GF-D8 (cell line): ENCODE measurements around the gene TMEM240.
"Not testable (repeated sequence)": the region's sequence is repeated elsewhere in the genome, so short reads cannot be mapped to it uniquely, and the experiment has no call there.

Experiments
- DNase-seq: peaks from one replicate; lab custom pipeline; 2025; lab: John Stamatoyannopoulos, UW

Gene TMEM240

GRCh38 chr1:1557688-1558087 lies 17.3 kb upstream of the TMEM240 start:
- not testable (repeated sequence) for DNase-seq

- not testable (repeated sequence) for DNase-seq
Measured at GRCh38 chr1:1556961-1557360, 16.5 kb upstream of the TMEM240 start.

DNA sequence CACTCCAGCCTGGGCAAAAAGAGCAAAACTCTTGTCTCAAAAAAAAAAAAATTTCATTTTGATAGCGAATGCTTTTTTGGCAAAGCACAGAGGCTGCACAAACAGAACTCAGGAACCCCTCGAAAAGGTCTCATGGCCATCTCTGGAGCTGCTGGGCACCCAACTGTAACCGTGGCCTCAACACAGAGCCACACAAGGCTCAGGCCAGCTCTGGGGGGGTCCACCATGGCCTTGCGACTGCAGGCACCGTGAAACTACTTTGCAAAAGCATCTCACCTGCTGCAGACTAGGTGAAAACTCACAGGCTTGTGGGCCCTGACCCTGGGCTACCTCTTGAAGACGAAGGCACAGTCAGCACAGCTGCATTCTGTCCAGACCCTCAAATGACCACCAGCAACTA lies 16.1 kb upstream of the TMEM240 start:
- DNase-seq, result no peak

- no peak for DNase-seq
Measured at GRCh38 chr1:1554926-1555915, 14.8 kb upstream of the TMEM240 start.

DNA sequence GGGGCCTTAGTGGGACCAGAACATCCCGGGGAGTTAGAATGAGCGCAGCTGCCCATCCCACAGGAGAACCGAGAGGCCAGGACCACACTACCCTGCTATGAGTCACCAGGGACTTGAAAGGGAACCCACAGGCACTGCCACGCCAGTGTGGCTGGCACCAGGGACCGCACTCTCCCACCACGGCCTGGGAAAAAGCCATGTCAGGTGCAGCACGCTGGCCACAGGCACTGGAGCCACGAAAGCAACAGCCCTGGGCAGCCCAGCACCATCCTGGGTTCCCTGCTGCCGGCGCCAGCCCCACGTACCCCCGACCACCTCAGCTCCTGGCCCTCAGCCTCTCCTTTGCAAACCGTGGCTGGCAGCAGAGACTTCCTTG lies 14.1 kb upstream of the TMEM240 start:
- DNase-seq, result no peak

DNA sequence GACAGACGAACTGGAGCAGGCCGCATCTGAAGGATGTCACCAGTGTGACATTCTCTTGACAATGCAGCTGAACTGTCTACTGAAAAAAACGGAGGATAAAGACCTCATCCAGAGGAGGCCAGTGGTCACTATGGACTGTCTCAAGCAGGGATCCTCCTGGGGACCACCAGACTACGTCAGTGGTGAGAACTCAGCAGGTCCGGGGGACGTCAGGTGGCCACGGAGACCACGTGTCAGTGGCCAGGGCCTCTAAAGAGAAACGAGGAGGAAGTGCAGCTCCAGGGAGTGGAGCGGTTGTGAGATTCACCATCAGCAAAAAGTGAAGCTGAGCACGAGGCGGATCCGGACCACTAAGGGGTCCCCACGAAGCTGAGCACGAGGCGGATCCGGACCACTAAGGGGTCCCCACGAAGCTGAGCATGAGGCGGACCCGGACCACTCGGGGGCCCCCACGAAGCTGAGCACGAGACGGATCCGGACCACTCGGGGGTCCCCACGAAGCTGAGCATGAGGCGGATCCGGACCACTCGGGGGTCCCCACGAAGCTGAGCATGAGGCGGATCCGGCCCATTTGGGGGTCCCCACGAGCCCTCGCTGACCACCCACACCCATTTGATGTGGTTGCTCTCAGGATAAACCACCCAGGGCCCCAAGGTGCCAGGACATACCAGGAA lies 13.5 kb upstream of the TMEM240 start:
- no peak for DNase-seq

GRCh38 chr1:1552263-1552639 lies 11.8 kb upstream of the TMEM240 start:
- DNase-seq, result no peak

- no peak for DNase-seq
Measured at GRCh38 chr1:1551524-1552262, 11.3 kb upstream of the TMEM240 start.

DNA sequence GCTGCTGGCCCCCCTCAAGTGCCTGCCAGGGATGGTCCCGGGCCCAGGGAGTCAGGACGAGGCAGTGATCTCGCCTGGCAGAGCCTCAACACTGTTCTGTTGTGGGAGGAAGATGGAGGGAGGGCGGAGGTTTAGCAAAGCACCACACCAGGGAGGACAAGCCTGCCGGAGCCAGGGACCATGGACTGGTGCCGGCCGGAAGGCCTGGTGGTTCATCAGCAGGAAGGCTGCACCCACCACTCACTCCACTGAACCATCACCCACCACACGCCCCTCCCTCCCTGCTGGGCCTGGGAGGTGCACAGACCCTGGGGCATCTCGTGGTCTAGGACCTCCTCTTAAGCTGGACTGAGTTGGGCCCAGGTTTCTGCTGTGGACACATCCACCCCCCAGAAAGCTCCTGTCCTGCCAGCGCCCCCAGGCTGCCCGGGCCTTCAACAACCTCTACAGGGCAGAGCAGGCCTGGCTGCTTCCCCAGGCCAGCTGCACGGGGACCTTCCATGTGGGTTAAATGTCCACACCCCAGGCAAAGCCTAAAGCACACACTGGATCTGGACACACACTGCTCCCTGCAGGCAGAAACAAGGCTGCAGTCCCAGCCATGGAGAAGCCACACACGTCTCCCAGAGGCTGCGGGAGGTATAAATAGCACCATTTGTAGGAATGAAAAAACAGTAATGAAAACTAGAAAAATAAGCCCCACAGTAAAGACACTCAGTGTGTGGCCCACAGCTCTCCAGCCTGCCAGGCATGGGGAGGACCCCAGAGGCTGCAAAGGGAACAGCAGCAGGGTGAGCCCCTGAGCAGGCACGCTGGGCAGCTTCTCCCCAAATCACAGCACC lies 10.4 kb upstream of the TMEM240 start:
- DNase-seq, result no peak

DNA sequence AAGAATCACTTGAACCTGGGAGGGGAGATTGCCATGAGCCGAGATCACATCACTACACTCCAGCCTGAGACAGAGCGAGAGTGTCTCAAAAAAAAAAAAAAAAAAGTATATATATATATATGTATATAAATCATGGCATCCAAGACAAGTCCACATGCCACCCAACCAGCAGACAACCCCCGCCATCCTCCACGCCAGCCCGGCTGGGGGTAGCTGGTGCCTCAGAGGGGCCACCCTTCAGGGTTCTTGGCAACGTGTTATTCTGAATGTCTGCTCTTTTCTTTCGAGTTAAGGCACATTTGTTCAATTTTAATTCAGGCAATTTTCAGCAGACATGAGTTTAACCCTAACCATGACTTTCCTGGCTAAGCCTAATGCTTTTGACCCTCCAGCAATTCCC lies 9.7 kb upstream of the TMEM240 start:
- DNase-seq, result no peak

- DNase-seq, result no peak
Measured at GRCh38 chr1:1548591-1548990, 8.2 kb upstream of the TMEM240 start.

- DNase-seq, result no peak
Measured at GRCh38 chr1:1547476-1547875, 7.1 kb upstream of the TMEM240 start.

DNA sequence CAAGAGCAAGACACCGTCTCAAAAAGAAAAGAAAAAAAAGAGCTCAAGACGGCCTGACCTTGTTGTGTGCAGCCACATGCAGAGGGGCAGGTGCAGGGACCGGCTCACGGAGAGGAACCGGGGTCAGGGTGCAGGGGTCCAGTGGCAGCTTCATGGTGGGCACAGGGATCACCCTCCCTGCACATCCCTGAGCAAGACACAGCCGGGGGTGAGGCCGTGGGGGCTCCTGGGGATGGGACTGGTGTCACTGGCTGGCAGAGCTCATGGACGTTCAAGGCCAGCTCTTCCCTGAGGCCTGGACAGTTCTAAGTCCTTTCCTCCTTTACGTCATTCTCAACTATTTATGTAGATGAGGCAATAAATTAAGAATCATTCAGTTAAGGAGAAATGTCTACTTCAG lies 6.6 kb upstream of the TMEM240 start:
- no peak for DNase-seq

GRCh38 chr1:1545946-1546737 lies 5.7 kb upstream of the TMEM240 start:
- DNase-seq, result no peak

- DNase-seq, result no peak
Measured at GRCh38 chr1:1544544-1544943, 4.1 kb upstream of the TMEM240 start.

DNA sequence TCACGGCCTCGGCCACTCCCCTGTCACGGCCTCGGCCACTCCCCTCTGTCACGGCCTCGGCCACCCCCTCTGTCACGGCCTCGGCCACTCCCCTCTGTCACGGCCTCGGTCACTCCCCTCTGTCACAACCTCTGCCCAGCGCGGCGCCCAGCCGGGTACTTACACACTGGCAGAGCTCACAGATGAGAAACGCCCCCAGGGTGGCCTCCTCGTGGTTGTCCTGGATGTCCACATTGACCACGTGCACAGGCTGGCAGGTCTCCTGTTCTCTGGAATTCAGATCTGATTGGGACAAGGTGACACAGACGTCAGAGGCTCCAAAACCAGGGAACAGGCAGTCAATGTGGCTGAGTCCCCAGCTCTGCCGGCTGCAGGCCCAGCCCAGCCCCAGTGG lies 3.3 kb upstream of the TMEM240 start:
- DNase-seq, result no peak

DNA sequence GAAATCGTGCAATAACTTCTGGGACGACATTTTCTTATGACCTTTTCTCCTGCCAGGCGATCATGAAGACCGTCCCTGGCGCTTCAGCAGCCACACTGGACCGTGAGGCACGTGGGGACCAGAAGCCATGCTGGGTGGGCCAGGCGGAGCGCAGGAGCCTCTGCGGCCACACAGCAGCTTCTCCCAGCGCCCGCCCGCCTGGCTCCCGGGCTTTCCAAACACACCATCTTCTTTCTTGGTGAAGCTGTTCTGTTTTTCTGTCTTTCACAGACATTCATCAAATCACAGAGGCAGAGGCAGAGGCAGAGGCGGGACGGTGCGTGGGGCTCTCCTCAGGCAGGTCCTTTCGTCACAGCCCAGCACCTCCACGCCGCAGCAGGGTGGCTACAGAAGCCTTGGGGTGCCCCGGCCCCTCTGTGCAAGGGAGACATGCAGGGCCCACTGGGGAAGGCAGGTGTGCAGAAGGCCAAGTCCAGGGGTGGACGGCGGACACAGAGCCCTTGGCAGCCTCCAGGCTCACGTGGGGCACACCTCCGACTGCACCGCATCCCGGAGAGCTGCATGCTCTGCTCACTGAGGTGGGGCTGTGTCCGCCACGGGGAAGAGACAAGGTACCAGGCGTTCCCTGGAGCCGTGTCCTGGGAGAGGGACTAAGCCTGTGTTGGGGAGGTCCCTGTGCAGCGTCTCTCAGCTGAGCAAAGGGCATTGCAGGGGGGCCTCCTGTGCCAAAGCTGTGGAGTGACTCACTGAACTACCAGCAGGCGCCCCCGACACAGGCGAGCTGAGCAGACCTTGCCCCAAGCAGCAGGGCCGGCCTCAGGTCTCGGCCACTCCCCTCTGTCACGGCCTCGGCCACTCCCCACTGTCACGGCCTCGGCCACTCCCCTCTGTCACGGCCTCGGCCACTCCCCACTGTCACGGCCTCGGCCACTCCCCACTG lies 2.6 kb upstream of the TMEM240 start:
- DNase-seq, result no peak

DNA sequence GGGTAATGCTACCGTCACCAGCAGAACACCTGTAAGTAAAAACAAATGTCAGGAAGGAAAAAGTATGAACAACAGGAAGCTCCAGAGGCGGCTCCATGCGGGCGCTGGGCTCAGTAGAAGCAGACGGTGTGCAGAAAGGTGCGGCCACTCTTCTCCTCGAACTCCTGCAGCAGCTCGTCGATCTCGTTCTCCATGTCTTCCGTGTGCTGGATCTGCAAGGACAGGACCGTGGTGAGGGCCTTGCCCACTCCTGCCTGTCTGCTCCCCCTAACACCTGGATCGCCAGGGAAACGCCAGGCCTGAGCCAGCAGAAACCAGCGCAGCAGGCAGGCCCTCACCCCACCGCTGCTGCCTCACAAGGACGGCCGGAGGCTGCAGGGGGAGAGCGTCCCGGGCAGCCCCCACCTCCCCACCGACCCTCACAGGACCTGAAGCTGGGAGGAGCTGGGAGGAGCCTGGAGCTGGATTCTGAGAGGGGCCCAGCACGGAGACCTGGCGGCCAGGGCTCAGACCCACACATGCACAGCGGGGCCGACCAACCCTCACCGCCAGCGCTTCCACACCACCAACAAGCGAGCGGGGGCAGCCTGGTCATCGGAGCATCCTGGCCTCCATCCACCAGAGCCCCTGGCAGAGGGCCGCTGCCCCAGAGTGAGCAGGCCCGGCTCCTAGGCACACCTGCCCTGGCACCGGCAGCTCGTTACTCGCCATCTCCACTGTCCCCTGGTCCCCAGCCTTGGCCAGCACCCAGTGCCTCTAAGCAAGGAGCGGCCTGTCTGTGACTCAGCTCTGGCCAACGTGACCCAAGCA lies 1.7 kb upstream of the TMEM240 start:
- no peak for DNase-seq
